ENCODE results near the gene PTPN21.

DNA sequence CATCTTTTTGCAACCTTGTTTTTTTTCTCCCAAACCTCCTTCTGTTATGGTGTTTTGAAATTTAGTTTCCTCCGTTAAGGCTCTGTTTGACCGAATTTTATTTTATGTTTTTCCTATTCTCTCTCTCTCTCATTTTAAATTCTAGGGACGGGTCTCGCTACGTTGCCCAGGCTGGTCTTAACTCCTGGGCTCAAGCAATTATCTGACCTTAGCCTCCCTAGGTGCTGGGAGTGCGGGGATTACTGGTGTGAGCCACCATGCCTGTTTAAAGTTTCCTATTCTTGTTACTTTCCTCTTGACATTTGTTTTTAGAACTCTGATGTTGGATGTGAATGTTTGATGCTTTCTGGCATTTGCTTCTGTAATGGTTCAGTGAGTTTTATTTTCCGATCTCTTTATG is 9.0 kb upstream of the PTPN21 start:
- no peak for TF ChIP-seq CTCF (IDR thresholded peaks at IDR 0.05)
- TF ChIP-seq EZH2phosphoT487 (IDR thresholded peaks at IDR 0.05): no peak
- no peak for TF ChIP-seq EZH2 (IDR thresholded peaks at IDR 0.05)

All from neural progenitor cell (in vitro differentiated cells).